ENCODE results near the gene ADAMTS14.

DNA sequence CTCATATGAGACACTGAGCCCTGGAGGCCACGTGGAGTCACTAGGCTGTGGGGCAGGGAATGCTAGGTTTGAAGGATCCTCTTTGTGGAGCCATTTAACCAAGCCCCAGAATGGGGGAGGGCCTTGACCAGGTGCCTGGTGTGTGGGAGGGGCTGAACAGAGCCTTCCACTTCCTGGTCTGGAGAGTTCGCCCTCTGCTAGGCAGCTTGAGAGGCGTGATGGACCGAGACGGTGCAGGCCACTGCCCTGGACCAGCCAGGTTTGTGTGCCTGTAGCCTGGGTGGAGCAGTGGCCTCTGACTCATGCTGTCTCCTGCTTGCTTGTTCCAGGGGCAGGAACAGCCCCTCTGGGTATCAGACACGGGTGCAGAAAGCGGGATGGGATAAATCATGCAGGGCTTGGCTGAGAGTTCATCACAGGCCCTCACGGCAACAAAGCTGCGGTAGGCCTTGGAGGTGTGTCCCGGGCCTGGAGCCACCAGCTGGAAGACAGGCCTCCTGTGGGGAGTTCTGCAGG lies 27.4 kb downstream of the ADAMTS14 start:
- TF ChIP-seq, protein P1, sequence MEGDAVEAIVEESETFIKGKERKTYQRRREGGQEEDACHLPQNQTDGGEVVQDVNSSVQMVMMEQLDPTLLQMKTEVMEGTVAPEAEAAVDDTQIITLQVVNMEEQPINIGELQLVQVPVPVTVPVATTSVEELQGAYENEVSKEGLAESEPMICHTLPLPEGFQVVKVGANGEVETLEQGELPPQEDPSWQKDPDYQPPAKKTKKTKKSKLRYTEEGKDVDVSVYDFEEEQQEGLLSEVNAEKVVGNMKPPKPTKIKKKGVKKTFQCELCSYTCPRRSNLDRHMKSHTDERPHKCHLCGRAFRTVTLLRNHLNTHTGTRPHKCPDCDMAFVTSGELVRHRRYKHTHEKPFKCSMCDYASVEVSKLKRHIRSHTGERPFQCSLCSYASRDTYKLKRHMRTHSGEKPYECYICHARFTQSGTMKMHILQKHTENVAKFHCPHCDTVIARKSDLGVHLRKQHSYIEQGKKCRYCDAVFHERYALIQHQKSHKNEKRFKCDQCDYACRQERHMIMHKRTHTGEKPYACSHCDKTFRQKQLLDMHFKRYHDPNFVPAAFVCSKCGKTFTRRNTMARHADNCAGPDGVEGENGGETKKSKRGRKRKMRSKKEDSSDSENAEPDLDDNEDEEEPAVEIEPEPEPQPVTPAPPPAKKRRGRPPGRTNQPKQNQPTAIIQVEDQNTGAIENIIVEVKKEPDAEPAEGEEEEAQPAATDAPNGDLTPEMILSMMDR (IDR thresholded peaks at IDR 0.05), result no peak
- no peak for TF ChIP-seq POLR2A (IDR thresholded peaks at IDR 0.05)

Measured in body of pancreas (tissue), 4 donors.